ENCODE data around the gene TRAF3. TPM values are rescaled to one million over a fixed set of nuclear protein-coding genes. Genes with fewer than 3 reads are reported as not detected.

Gene TRAF3
- total RNA-seq, 1 donor from 2014 or later, result 25.8 TPM

GRCh38 chr14:102927346-102927877, 150.2 kb downstream of the TRAF3 start:
- Mint-ChIP-seq H3K27ac (ENCODE audit: unreplicated experiment) (no peak overlapping the region), H3K9me3 (no peaks in the 10 kb centered on the region), H3K36me3 (ENCODE audit: low read depth) (no peaks in the 10 kb centered on the region), H3K4me1 (peaks cover 6% of the 10 kb centered on the region), H3K4me3 (no peak overlapping the region), H3K27me3 (ENCODE audit: low read depth) (peaks cover 60% of the 10 kb centered on the region)
- TF ChIP-seq CTCF (conservative IDR thresholded peaks at IDR 0.05), result no peak
- no peak for DNase-seq (ENCODE audit: low read depth, low spot score)

GRCh38 chr14:102927878-102928411, 150.7 kb downstream of the TRAF3 start:
- H3K36me3 Mint-ChIP-seq (ENCODE audit: low read depth), result no peaks in the 10 kb centered on the region
- H3K4me3 Mint-ChIP-seq, result peak overlapping the region; percentile 41
- H3K27me3 Mint-ChIP-seq (ENCODE audit: low read depth), result peaks cover 62% of the 10 kb centered on the region
- no peak for DNase-seq (ENCODE audit: low read depth, low spot score)
- H3K4me1 Mint-ChIP-seq, result peaks cover 6% of the 10 kb centered on the region
- no peak overlapping the region for H3K27ac Mint-ChIP-seq (ENCODE audit: unreplicated experiment)
- H3K9me3 Mint-ChIP-seq, result no peaks in the 10 kb centered on the region
- no peak for TF ChIP-seq CTCF (conservative IDR thresholded peaks at IDR 0.05)

- Mint-ChIP-seq H3K36me3 (ENCODE audit: low read depth) (peaks cover 2% of the 10 kb centered on the region), H3K4me3 (peak overlapping the region; percentile 56), H3K9me3 (no peaks in the 10 kb centered on the region), H3K4me1 (peaks cover 6% of the 10 kb centered on the region), H3K27me3 (ENCODE audit: low read depth) (peaks cover 62% of the 10 kb centered on the region), H3K27ac (ENCODE audit: unreplicated experiment) (no peak overlapping the region)
- peak; percentile 54 for DNase-seq (ENCODE audit: low read depth, low spot score)
- no peak for TF ChIP-seq CTCF (conservative IDR thresholded peaks at IDR 0.05)
Measured at GRCh38 chr14:102928412-102929240, 151.4 kb downstream of the TRAF3 start.

- peaks cover 60% of the 10 kb centered on the region for H3K27me3 Mint-ChIP-seq (ENCODE audit: low read depth)
- TF ChIP-seq CTCF (conservative IDR thresholded peaks at IDR 0.05), result no peak
- no peak overlapping the region for H3K27ac Mint-ChIP-seq (ENCODE audit: unreplicated experiment)
- no peaks in the 10 kb centered on the region for H3K9me3 Mint-ChIP-seq
- H3K4me3 Mint-ChIP-seq, result no peak overlapping the region
- DNase-seq (ENCODE audit: low read depth, low spot score), result no peak
- H3K36me3 Mint-ChIP-seq (ENCODE audit: low read depth), result peaks cover 2% of the 10 kb centered on the region
- H3K4me1 Mint-ChIP-seq, result peaks cover 6% of the 10 kb centered on the region
Measured at GRCh38 chr14:102929241-102930137, 152.2 kb downstream of the TRAF3 start.

- Mint-ChIP-seq H3K4me3 (no peak overlapping the region), H3K36me3 (ENCODE audit: low read depth) (peaks cover 6% of the 10 kb centered on the region), H3K4me1 (peaks cover 6% of the 10 kb centered on the region), H3K27ac (ENCODE audit: unreplicated experiment) (no peak overlapping the region), H3K9me3 (no peaks in the 10 kb centered on the region), H3K27me3 (ENCODE audit: low read depth) (peaks cover 59% of the 10 kb centered on the region)
- peak; percentile 18 for TF ChIP-seq CTCF (conservative IDR thresholded peaks at IDR 0.05)
- peak; percentile 20 for DNase-seq (ENCODE audit: low read depth, low spot score)
Measured at GRCh38 chr14:102930138-102930752, 153.0 kb downstream of the TRAF3 start.
